Measurements from ENCODE around the gene ZBTB40.

GRCh38 chr1:22490309-22490708, 38.7 kb downstream of the ZBTB40 start:
- no peak for TF ChIP-seq CTCF (IDR thresholded peaks at IDR 0.05)
- TF ChIP-seq, protein P1, sequence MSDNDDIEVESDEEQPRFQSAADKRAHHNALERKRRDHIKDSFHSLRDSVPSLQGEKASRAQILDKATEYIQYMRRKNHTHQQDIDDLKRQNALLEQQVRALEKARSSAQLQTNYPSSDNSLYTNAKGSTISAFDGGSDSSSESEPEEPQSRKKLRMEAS (IDR thresholded peaks at IDR 0.05; ENCODE audit: low read depth), result no peak
- TF ChIP-seq EZH2phosphoT487 (IDR thresholded peaks at IDR 0.05; ENCODE audit: borderline replicate concordance, low read depth), result no peak
- no peak for TF ChIP-seq ELF1 (IDR thresholded peaks at IDR 0.05)
- no peak for TF ChIP-seq ZBTB33 (IDR thresholded peaks at IDR 0.05; ENCODE audit: borderline replicate concordance, low read depth)
